DOHH2 (cell line): Measurements from ENCODE around the gene RALGAPA2.

ENCODE experiments used
- CTCF ChIP-seq: fragments of 200-600 bp; sonication (generic); IDR thresholded peaks from one replicate; pipeline ENCODE4 v1.5.1; 2014; ENCODE audit warnings: antibody characterized with exemption, mild to moderate bottlenecking, low read depth, low read length; ENCODE audit not compliant: poor library complexity, severe bottlenecking
- EZH2phosphoT487 ChIP-seq: fragments of 200-600 bp; sonication (generic); IDR thresholded peaks from 2 replicates; pipeline ENCODE4 v1.6.1; 2017; ENCODE audit warnings: borderline replicate concordance, mild to moderate bottlenecking, antibody characterized with exemption, low read length, moderate library complexity, mixed read lengths

- no peak for TF ChIP-seq CTCF
- no peak for TF ChIP-seq EZH2phosphoT487
Measured at GRCh38 chr20:20677186-20677585, 35.3 kb downstream of the RALGAPA2 start.
